RKO (cell line): ENCODE data around the gene SOX18.
A peak's percentile ranks its signal among the peaks of the same experiment; 100 is the strongest.
"Not testable (repeated sequence)": the region's sequence is repeated elsewhere in the genome, so short reads cannot be mapped to it uniquely, and the experiment has no call there.

Experiments used
- DNase-seq: peaks from one replicate; pipeline ENCODE4 v3.0.0-alpha.2; 2016; ENCODE audit warnings: low spot score

The SOX18 gene

GRCh38 chr20:64049060-64049877 lies at the start of gene SOX18:
Gene SOX18 (minus strand): TSS chr20:64049639. CDS start chr20:64049516, 123 bp downstream.
- no peak for DNase-seq

- DNase-seq = no peak
These were observed 49.1 kb upstream of the SOX18 start for GRCh38 chr20:64098471-64099013.

GRCh38 chr20:64096535-64096934 lies 47.1 kb upstream of the SOX18 start:
- DNase-seq = no peak

GRCh38 chr20:64095927-64096326 lies 46.5 kb upstream of the SOX18 start:
- no peak for DNase-seq

GRCh38 chr20:64095455-64095854 lies 46.0 kb upstream of the SOX18 start:
- no peak for DNase-seq

GRCh38 chr20:64093013-64093503 lies 43.6 kb upstream of the SOX18 start:
- no peak for DNase-seq

- DNase-seq = no peak
These were observed 43.0 kb upstream of the SOX18 start for GRCh38 chr20:64092258-64093012.

- DNase-seq = no peak
These were observed 42.3 kb upstream of the SOX18 start for GRCh38 chr20:64091770-64092169.

GRCh38 chr20:64091340-64091739 lies 41.9 kb upstream of the SOX18 start:
- no peak for DNase-seq

GRCh38 chr20:64090165-64090564 lies 40.7 kb upstream of the SOX18 start:
- DNase-seq = no peak

GRCh38 chr20:64088586-64088985 lies 39.1 kb upstream of the SOX18 start:
- not testable (repeated sequence) for DNase-seq

GRCh38 chr20:64087226-64087825 lies 37.9 kb upstream of the SOX18 start:
- DNase-seq = not testable (repeated sequence)

GRCh38 chr20:64086801-64087200 lies 37.4 kb upstream of the SOX18 start:
- peak; percentile 54 for DNase-seq

GRCh38 chr20:64084685-64085152 lies 35.3 kb upstream of the SOX18 start:
- no peak for DNase-seq

- no peak for DNase-seq
These were observed 34.6 kb upstream of the SOX18 start, which contains the start of gene LKAAEAR1 for GRCh38 chr20:64083804-64084684. Gene LKAAEAR1 (minus strand): TSS chr20:64084398. CDS start chr20:64084219, 179 bp downstream.

- DNase-seq = no peak
These were observed 34.0 kb upstream of the SOX18 start for GRCh38 chr20:64083378-64083803.

- no peak for DNase-seq
These were observed 33.5 kb upstream of the SOX18 start for GRCh38 chr20:64082820-64083377.

GRCh38 chr20:64082126-64082731 lies 32.8 kb upstream of the SOX18 start:
- DNase-seq = no peak

- DNase-seq = no peak
These were observed 32.2 kb upstream of the SOX18 start for GRCh38 chr20:64081624-64081964.
